Central memory CD8-positive, alpha-beta T cell (primary cell): Measurements from ENCODE around the gene FIBCD1.
"Not testable (repeated sequence)": the region's sequence is repeated elsewhere in the genome, so short reads cannot be mapped to it uniquely, and the experiment has no call there.

Experiments used
- ATAC-seq: fragments of 150-1000 bp; cut with Tn5 transposase; replicated peaks from 2 replicates; pipeline ENCODE4 v1.10.0; 2022; ENCODE audit warnings: mild to moderate bottlenecking, moderate FRiP score, moderate number of reproducible peaks; ENCODE audit not compliant: poor library complexity, severe bottlenecking; ENCODE audit errors: extremely low read depth
- DNase-seq, 2 donors: peaks; one replicate each; pipeline ENCODE4 v3.0.0; 2021; ENCODE audit warnings: low spot score in 2 of 2
- H3K27ac Mint-ChIP-seq: one replicate; pipeline ENCODE4 v1.8.0; 2022; ENCODE audit warnings: low read depth, mild to moderate bottlenecking, moderate library complexity, mixed read lengths
- H3K27me3 Mint-ChIP-seq: one replicate; pipeline ENCODE4 v1.8.0; 2022; ENCODE audit warnings: mixed read lengths
- H3K36me3 Mint-ChIP-seq: one replicate; pipeline ENCODE4 v1.8.0; 2022; ENCODE audit warnings: mild to moderate bottlenecking, moderate library complexity, mixed read lengths; ENCODE audit not compliant: insufficient read depth
- H3K4me1 Mint-ChIP-seq: one replicate; pipeline ENCODE4 v1.8.0; 2022; ENCODE audit warnings: mixed read lengths
- H3K4me3 Mint-ChIP-seq: one replicate; pipeline ENCODE4 v1.8.0; 2022; ENCODE audit warnings: mild to moderate bottlenecking, moderate library complexity, mixed read lengths
- H3K9me3 Mint-ChIP-seq: one replicate; pipeline ENCODE4 v1.8.0; 2022; ENCODE audit warnings: mixed read lengths

Gene FIBCD1

DNA sequence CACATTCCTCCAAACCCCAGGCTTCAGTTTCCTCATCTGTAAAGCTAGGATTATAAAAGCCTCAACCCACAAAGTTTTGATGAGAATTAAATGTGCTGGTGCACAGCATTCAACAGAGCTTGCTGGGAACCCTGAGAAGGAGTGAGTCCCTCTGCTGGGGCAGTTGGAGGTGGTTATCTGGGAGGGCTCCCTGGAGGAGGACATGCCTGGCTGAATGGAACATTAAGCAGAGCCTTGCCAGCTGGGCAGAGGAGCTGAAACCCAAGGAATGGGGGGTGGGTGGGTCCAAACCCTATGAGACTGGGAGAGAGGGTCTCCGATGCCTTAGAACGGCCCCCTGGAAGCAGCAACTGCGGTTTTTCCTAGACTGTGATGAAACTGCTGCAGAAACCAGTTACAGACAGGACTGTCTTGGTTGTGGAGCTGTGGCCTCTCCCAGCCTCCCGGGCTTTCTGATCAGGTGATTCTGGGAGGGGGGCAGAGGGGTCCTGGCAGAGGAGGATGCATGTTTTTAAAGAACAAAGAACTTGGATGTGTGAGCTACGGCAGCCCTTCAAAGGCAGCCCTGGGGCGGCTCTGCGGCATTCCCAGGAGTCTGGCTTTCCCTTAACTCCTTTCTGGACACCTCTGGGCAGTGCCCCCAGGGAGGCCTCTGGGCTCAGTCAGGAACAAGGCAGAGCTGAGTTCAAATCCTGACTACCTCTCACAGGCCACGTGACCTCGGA lies 20.8 kb downstream of the FIBCD1 start:
- ATAC-seq = no peak
- Mint-ChIP-seq H3K4me1 (no peaks in the 10 kb centered on the region), H3K4me3 (no peak overlapping the region), H3K27ac (no peak overlapping the region), H3K27me3 (peaks cover 42% of the 10 kb centered on the region), H3K36me3 (no peaks in the 10 kb centered on the region), H3K9me3 (no peaks in the 10 kb centered on the region)
- no peak for DNase-seq

DNA sequence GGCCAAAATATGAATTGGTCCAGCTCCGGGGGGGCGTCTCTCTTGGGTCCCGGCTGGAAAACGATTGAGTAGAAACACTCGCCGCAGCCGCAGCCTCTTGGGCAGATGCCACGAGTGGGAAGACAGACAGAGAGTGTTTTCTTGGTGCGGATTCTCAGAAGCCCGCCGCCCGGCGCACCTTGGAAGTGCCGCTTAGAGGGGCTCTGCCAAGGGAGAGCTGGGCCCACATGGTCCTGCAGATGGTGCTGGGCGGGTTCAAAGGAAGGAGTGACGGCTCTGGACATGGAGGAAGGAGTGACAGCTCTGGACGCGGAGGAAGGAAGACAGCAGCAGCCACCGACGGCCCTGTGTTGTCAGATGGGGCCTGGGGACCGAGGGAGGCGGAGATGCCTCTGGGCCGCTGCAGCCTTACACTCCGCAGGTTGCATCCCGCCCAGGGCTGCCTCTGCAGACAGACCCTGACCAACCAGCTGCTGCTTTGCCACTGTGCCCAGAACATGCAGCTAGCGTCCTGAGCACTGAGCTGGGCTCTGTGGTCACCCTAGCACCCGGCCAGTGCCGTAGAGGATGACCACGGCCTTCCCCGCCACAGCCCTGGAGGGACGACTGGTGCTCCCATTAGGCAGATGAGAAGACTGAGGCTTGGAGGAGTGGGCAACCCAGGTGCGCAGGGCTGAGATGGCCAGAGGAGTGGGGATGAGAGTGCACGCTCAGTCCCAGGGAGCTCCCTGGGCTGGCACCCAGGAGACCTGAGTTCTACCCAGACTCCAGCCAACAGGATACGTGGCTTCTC lies 21.7 kb downstream of the FIBCD1 start:
- H3K9me3 Mint-ChIP-seq = no peaks in the 10 kb centered on the region
- no peak overlapping the region for H3K4me3 Mint-ChIP-seq
- no peaks in the 10 kb centered on the region for H3K36me3 Mint-ChIP-seq
- H3K27me3 Mint-ChIP-seq = peaks cover 33% of the 10 kb centered on the region
- no peak overlapping the region for H3K27ac Mint-ChIP-seq
- no peaks in the 10 kb centered on the region for H3K4me1 Mint-ChIP-seq
- DNase-seq (no peak), ATAC-seq (no peak)

DNA sequence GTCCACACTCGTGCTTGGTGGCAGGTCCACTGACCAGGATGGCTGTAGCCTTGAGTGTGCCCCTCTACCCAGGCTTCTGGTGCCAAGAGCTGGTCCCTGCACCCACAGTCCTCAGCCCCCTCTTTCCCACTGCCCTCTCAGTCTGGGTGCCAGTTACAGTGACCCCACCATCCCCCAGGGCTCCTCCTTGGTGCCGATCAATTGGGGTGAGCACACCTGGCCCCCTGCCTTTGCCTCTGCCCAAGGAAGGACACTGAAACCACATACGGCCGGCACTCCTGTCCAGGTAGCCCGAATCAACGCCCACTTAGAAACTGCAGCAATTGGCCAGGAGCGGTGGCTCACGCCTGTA lies 24.0 kb downstream of the FIBCD1 start:
- Mint-ChIP-seq H3K27ac (no peak overlapping the region), H3K4me1 (no peaks in the 10 kb centered on the region), H3K9me3 (no peaks in the 10 kb centered on the region), H3K27me3 (peaks cover 11% of the 10 kb centered on the region), H3K36me3 (no peaks in the 10 kb centered on the region), H3K4me3 (no peak overlapping the region)
- ATAC-seq (no peak), DNase-seq (no peak)

DNA sequence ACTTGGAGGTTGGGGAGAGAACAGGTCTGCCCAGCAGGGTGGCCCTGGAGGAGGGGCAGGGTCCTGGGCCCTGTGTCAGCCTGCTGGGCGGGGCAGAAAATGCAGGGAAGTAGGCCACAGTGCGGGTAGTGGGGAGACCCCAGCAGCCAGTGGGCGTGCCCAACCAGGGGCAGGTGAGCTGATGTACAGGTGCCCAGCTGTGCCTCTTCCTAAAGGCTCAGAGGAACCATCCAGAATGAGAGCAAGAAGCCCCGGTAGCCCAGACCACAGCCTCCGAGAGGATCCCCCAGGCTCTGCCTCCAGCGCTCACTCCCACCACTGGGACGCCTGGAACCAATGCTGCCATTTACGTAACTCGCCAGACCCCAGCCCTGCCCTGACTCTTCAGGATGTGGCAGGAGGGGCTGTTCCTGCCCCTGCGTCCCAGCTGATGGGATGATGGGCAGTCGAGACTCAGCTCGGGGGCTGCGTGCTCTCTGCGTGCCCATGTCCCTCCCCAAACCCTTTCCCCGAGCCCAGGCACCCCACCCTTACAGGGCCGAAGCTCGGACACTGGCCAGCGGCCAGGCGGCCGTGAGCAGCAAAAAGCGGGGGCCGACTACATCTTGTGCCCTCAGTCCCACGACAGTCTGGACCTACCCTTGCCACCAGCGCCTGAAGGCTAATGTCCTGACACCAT lies 24.5 kb downstream of the FIBCD1 start:
- Mint-ChIP-seq H3K27me3 (peaks cover 11% of the 10 kb centered on the region), H3K27ac (no peak overlapping the region), H3K36me3 (no peaks in the 10 kb centered on the region), H3K9me3 (no peaks in the 10 kb centered on the region), H3K4me3 (no peak overlapping the region), H3K4me1 (no peaks in the 10 kb centered on the region)
- no peak for ATAC-seq
- DNase-seq = no peak

DNA sequence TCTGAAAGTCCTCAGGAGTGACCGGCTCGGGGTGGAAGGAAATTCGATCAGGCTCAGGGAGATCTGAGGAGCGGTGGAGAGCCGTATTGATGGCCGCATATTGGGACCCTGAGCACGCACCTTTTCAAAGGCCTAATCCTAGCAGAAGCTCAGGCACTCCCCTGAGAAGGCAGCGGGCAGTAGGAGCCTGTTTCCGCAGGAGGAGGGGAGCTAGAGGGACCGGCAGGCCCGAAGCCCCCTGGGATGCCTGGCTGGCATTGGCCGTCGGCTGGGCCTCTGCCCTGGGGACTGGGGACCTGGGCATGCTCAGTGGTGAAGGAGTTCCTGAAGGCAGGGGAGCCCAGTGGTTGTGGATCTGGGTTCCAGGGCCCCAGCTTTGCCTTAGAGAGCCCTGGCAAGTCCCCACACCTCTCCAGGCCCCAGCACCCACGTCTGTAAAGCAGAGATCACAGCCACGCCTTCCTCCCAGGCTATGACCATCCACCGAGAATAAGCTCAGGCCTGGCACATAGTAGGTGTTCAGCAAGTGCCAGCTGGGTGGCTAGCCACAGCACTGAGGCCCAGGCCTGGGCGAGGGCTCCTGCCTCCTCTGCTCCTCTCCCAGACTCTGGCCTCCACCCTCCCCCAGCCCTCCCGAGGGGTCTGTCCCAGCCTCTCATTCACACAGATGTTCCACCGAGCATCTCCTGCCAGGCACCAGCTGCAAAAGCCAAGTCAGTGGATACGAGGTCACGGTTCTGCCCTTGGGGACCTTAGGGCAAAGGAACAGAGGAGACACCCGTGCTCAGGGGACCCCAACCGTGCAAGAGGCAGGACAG lies 25.2 kb downstream of the FIBCD1 start:
- H3K9me3 Mint-ChIP-seq = no peaks in the 10 kb centered on the region
- DNase-seq (no peak), ATAC-seq (no peak)
- no peak overlapping the region for H3K4me3 Mint-ChIP-seq
- H3K27me3 Mint-ChIP-seq = peaks cover 11% of the 10 kb centered on the region
- H3K36me3 Mint-ChIP-seq = no peaks in the 10 kb centered on the region
- H3K4me1 Mint-ChIP-seq = no peaks in the 10 kb centered on the region
- H3K27ac Mint-ChIP-seq = no peak overlapping the region

DNA sequence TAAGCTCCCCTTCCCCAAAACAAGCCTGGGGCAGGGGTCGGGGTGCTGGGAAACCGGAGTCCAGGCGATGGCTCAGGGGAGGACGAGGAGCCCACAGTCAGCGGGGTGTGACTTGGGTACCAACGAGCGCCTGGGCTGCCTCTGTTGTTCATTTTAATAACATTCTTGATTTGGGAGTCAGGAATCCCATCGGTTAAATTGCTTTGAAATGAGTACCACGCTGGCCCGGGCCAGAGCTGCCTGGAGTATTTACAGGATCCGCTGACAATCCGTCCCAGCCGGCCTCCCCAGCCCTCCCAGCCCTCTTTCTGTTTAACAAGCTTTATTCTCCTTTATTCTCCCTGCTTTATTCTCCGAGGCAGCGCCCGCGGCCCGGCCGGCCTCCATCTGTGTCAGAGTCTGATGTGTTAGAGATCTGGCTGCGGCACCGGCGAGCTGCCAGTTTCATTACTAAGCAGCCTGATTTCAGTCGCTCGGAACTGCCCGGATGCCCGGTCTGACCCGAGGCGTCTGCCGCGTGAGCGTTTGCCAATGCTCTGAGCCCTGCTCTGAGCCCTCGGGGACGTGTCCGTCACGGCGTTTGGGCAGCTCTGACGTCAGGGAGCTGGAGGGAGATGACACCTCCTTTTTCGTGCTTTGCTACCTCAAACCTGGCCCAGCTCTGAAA lies 26.0 kb downstream of the FIBCD1 start:
- Mint-ChIP-seq H3K4me3 (no peak overlapping the region), H3K9me3 (no peaks in the 10 kb centered on the region)
- no peak for DNase-seq

DNA sequence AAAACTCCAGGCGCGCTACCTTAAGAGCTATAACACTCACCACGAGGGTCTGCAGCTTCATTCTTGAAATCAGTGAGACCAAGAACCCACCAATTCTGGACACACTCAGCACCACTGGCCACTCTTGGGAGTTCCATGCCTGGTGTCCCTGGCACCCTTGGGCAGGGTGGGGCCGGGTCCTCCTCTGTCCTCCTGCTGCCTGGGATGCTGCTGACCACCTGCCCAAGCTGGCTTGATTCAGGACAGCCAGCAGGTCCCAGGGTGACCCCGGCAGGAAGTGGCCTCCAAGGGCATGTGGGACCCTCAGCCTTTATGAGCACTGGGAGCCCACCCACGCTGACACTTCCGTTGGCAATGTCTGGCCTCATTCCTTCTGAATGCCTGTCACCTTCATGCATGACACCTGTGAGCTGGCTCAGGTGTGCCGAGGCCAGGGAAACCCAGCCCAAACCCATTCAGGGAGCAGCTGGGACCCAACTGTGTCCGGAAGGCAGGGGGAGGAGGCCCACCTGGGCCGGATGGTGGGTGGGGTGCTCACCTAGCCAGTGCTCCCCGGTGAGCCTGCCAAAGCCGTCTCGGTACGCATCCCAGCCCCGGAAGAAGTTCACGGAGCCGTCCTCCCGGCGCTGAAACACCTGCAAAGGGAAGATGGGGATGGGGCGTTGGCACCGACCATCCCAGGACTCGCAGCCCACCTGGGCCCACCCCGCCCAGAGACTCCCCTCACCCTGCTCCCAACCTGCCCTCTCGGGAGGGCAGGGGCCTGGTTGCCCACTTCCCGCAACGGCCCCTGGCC lies 27.6 kb downstream of the FIBCD1 start:
- DNase-seq (no peak), ATAC-seq (no peak)
- Mint-ChIP-seq H3K4me1 (no peaks in the 10 kb centered on the region), H3K27me3 (peaks cover 13% of the 10 kb centered on the region), H3K9me3 (no peaks in the 10 kb centered on the region), H3K36me3 (no peaks in the 10 kb centered on the region), H3K27ac (no peak overlapping the region), H3K4me3 (no peak overlapping the region)

More for the DNA sequence above, 26.0 kb downstream of the FIBCD1 start:
- Mint-ChIP-seq H3K27me3 (peaks cover 11% of the 10 kb centered on the region), H3K36me3 (no peaks in the 10 kb centered on the region), H3K4me1 (no peaks in the 10 kb centered on the region), H3K27ac (no peak overlapping the region)
- no peak for ATAC-seq

DNA sequence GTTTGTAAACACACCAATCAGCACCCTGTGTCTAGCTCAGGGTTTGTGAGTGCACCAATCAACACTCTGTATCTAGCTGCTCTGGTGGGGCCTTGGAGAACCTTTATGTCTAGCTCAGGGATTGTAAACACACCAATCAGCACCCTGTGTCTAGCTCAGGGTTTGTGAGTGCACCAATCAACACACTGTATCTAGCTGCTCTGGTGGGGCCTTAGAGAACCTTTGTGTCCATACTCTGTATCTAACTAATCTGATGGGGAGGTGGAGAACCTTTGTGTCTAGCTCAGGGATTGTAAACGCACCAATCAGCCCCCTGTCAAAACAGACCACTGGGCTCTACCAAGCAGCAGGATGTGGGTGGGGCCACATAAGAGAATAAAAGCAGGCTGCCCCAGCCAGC lies 28.4 kb downstream of the FIBCD1 start:
- H3K9me3 Mint-ChIP-seq, H3K4me1 Mint-ChIP-seq, H3K27ac Mint-ChIP-seq, H3K36me3 Mint-ChIP-seq, DNase-seq, ATAC-seq, H3K4me3 Mint-ChIP-seq: not testable (repeated sequence)
- H3K27me3 Mint-ChIP-seq = peaks cover 20% of the 10 kb centered on the region

DNA sequence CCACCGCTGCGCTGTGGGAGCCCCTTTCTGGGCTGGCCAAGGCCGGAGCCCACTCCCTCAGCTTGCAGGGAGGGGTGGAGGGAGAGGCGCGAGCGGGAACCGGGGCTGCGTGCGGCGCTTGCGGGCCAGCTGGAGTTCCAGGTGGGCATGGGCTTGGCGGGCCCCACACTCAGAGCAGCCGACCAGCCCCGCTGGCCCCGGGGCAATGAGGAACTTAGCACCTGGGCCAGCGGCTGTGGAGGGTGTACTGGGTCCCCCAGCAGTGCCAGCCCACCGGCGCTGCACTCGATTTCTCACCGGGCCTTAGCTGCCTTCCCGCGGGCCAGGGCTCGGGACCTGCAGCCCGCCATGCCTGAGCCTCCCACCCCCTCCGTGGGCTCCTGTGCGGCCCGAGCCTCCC lies 29.0 kb downstream of the FIBCD1 start:
- not testable (repeated sequence) for ATAC-seq, H3K4me3 Mint-ChIP-seq, DNase-seq, H3K4me1 Mint-ChIP-seq, H3K27ac Mint-ChIP-seq, H3K9me3 Mint-ChIP-seq, H3K36me3 Mint-ChIP-seq
- H3K27me3 Mint-ChIP-seq = peaks cover 27% of the 10 kb centered on the region

DNA sequence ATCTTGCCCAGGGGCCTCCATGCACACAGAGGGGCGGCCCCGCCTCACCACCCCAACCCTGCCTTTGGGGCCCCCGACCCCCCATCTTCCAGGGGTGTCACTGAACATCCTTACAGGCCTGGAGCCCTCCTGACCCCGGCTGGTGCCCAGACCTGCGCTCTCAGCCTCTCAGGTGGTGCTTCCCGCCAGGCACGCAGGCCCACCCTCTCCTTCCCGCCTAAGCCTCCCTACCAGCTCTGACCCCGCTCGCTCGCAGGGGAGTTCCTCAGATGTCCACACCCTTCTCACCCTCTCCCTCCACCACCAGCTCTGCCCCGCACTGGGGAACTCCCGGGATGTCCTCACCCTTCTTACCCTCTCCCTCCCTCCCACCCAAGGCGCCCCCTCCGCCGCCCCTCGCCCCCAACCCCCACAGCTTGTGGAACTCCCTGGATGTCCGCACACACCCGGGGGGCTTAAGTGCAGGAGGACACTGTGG lies 30.1 kb downstream of the FIBCD1 start:
- H3K36me3 Mint-ChIP-seq = peaks cover 2% of the 10 kb centered on the region
- H3K27me3 Mint-ChIP-seq = peaks cover 32% of the 10 kb centered on the region
- ATAC-seq = no peak
- no peaks in the 10 kb centered on the region for H3K4me1 Mint-ChIP-seq
- H3K9me3 Mint-ChIP-seq = no peaks in the 10 kb centered on the region
- H3K27ac Mint-ChIP-seq = no peak overlapping the region
- H3K4me3 Mint-ChIP-seq = no peak overlapping the region
- DNase-seq = no peak

DNA sequence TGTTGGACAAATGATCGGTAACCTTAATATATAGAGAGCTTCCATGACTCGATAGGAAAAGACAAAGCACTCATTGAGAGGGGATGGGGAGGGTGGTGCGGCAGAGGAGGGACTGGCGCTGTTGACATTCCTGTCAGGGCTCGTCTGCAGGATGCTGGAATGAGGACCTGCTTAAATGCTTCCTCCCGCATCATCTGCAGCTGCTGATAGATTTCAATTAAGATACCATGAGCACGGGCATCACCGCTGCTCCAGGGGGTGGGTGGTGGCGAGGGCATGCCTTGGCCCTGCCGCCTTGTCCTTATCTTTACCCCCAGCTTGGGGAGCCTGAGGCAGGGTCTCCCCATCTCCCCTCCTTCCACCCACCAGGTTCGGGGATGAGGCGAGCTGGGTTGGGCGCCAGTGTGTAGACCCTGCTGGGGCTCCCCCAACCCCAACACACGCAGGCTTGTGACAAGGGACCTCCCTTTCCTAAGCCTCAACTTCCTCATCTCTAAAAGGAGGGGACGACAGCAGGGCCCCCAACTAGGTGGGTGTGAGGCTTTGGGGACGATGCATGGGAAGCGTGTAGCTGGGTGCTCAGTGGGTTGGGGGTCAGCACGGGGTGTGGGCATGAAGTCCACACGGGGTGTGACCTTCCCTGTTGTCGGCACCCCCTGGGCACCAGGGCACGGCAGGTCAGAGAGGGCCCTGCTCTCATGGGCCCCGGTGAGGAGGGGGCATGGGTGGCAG lies 30.7 kb downstream of the FIBCD1 start:
- no peak for DNase-seq
- ATAC-seq = no peak
- Mint-ChIP-seq H3K27me3 (peaks cover 38% of the 10 kb centered on the region), H3K4me1 (no peaks in the 10 kb centered on the region), H3K36me3 (peaks cover 2% of the 10 kb centered on the region), H3K4me3 (no peak overlapping the region), H3K27ac (no peak overlapping the region), H3K9me3 (no peaks in the 10 kb centered on the region)
